Measurements from ENCODE around the gene ZC3H12A. TPM values are rescaled to one million over a fixed set of nuclear protein-coding genes. Genes with fewer than 3 reads are reported as not detected.

Gene ZC3H12A
- total RNA-seq, 3 donors from 2014 or later (not counting 1 experiment from before 2014, with no cell fraction given), result 219 to 366 (median 289) TPM

DNA sequence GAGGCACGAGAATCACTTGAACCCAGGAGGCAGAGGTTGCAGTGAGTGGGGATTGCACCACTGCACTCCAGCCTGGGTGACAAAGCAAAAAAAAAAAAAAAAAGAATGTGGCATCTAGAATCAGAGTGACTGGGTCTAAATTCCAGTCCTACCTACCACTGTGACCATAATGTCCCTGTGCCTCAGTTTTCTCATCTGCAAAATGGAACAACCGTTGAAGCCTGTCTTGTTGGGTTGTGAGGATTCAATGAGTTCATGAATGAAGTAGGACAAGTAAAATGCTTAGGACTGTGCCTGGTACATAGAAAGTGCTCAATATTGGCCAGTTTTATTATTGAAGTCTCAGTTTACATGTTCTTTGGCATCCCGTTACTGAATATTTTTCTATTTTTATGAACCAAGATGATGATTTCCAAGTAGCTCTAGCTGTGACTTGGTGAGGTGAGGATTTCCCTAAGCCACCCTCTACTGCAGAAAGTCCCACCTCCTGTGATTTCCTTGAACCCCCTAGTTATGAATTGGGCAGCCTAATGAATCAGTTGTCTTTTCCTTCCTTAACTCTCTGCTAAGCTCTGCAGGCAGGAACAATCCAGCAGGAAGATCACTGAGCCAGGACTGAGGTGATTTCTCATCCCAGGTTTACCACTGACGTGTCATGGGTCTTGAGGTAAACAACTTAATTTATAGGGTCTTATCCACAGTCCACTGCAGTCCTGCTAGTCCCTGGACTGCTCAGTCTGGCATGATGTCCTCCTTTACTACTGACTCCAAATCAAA is 59.1 kb downstream of the ZC3H12A start:
- Histone ChIP-seq H3K4me1 (ENCODE audit: control insufficient read depth, insufficient read depth, low read length) (no peaks in the 10 kb centered on the region), H3K4me3 (ENCODE audit: low read length) (no peak overlapping the region), H3K27ac (ENCODE audit: low read length) (no peak overlapping the region), H3K36me3 (ENCODE audit: control insufficient read depth, insufficient read depth, low read length) (peaks cover 25% of the 10 kb centered on the region), H3K9me3 (ENCODE audit: control insufficient read depth, insufficient read depth, low read length) (no peaks in the 10 kb centered on the region), H3K27me3 (ENCODE audit: control insufficient read depth, insufficient read depth, low read length) (no peaks in the 10 kb centered on the region)
- intact Hi-C loops (cut with micrococcal nuclease), result no loop called here
- 91% methylated on average over 4 of the region's 4 CpGs for WGBS (ENCODE audit: insufficient coverage)
- Mint-ChIP-seq H3K27me3 (ENCODE audit: low read depth in 2 of 2) (no peaks in the 10 kb centered on the region), H3K4me3 (no peak overlapping the region), H3K9me3 (no peaks in the 10 kb centered on the region), H3K36me3 (peaks cover 11% of the 10 kb centered on the region), H3K27ac (peak overlapping the region; percentile 30 to 60), H3K4me1 (peaks cover 21 to 22% of the 10 kb centered on the region in 2 donors)
- ATAC-seq (no peak), DNase-seq (no peak)
- TF ChIP-seq, protein P1, sequence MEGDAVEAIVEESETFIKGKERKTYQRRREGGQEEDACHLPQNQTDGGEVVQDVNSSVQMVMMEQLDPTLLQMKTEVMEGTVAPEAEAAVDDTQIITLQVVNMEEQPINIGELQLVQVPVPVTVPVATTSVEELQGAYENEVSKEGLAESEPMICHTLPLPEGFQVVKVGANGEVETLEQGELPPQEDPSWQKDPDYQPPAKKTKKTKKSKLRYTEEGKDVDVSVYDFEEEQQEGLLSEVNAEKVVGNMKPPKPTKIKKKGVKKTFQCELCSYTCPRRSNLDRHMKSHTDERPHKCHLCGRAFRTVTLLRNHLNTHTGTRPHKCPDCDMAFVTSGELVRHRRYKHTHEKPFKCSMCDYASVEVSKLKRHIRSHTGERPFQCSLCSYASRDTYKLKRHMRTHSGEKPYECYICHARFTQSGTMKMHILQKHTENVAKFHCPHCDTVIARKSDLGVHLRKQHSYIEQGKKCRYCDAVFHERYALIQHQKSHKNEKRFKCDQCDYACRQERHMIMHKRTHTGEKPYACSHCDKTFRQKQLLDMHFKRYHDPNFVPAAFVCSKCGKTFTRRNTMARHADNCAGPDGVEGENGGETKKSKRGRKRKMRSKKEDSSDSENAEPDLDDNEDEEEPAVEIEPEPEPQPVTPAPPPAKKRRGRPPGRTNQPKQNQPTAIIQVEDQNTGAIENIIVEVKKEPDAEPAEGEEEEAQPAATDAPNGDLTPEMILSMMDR (IDR thresholded peaks at IDR 0.05), result no peak

Other genes with a start within 250 kb of the ZC3H12A start
- gene MEAF6, start 40.2 kb downstream of the ZC3H12A start, total RNA-seq, result 10 to 100 TPM; 63.9 to 78.7 (median 69.0) TPM
- gene SNIP1, start 79.7 kb downstream of the ZC3H12A start, total RNA-seq, result 10 to 100 TPM; 67.2 to 74.8 (median 68.1) TPM
- gene DNALI1, start 82.4 kb downstream of the ZC3H12A start, total RNA-seq, result under 1 TPM in 1 of 3 donors, not detected in 2; 0.09 TPM
- 10 to 100 TPM; 70.7 to 89.9 (median 85.8) TPM for gene GNL2, start 121.4 kb downstream of the ZC3H12A start, total RNA-seq
- not detected for gene RSPO1, start 160.3 kb downstream of the ZC3H12A start, total RNA-seq
- gene CDCA8, start 217.9 kb downstream of the ZC3H12A start, total RNA-seq, result 1 to 10 TPM; 1.6 to 3.3 (median 2.2) TPM

Data from natural killer cell (primary cell).